Type B pancreatic cell (in vitro differentiated cells): Measurements from ENCODE around the gene SLCO4A1. TPM values are rescaled to one million over a fixed set of nuclear protein-coding genes. Genes with fewer than 3 reads are reported as not detected.
"Not testable (repeated sequence)": the region's sequence is repeated elsewhere in the genome, so short reads cannot be mapped to it uniquely, and the experiment has no call there.

Experiments
- DNase-seq: peaks from one replicate; pipeline ENCODE4 v3.0.0; 2021; ENCODE audit warnings: mixed read lengths; ENCODE audit not compliant: unreplicated experiment; ENCODE audit errors: extremely low spot score
- H3K27ac Mint-ChIP-seq: 2 replicates; pipeline ENCODE4 v1.8.0; 2021; ENCODE audit warnings: mild to moderate bottlenecking, mixed read lengths
- H3K27me3 Mint-ChIP-seq: 2 replicates; pipeline ENCODE4 v1.8.0; 2021; ENCODE audit warnings: mixed read lengths
- H3K36me3 Mint-ChIP-seq: 2 replicates; pipeline ENCODE4 v1.8.0; 2021; ENCODE audit warnings: mixed read lengths
- H3K4me1 Mint-ChIP-seq: one replicate; pipeline ENCODE4 v1.8.0; 2021; ENCODE audit warnings: mixed read lengths; ENCODE audit not compliant: unreplicated experiment
- H3K4me3 Mint-ChIP-seq: 2 replicates; pipeline ENCODE4 v1.8.0; 2021; ENCODE audit warnings: mild to moderate bottlenecking, mixed read lengths
- H3K9me3 Mint-ChIP-seq: 2 replicates; pipeline ENCODE4 v1.8.0; 2021; ENCODE audit warnings: mixed read lengths
- CTCF ChIP-seq: fragments of 200-600 bp; sonication (generic); conservative IDR thresholded peaks from 2 replicates; pipeline ENCODE4 v1.5.0; 2021; ENCODE audit warnings: antibody characterized with exemption, mild to moderate bottlenecking
- total RNA-seq: library from RNA; stranded (reverse); gene quantifications from 2 replicates; pipeline ENCODE4 v1.2.1, GENCODE V29; 2021; ENCODE audit warnings: low replicate concordance

Gene SLCO4A1
- total RNA-seq, 1 donor from 2014 or later = 5.3 TPM

GRCh38 chr20:62676976-62677375 lies 34.7 kb downstream of the SLCO4A1 start:
- H3K4me1 Mint-ChIP-seq = peaks cover 4% of the 10 kb centered on the region
- no peak overlapping the region for H3K4me3 Mint-ChIP-seq
- no peak for TF ChIP-seq CTCF
- DNase-seq = no peak
- peaks cover 19% of the 10 kb centered on the region for H3K27me3 Mint-ChIP-seq
- H3K9me3 Mint-ChIP-seq = peaks cover 13% of the 10 kb centered on the region
- H3K27ac Mint-ChIP-seq = no peak overlapping the region
- H3K36me3 Mint-ChIP-seq = no peaks in the 10 kb centered on the region

GRCh38 chr20:62677678-62678077 lies 35.4 kb downstream of the SLCO4A1 start:
- Mint-ChIP-seq H3K27ac (no peak overlapping the region), H3K9me3 (peaks cover 13% of the 10 kb centered on the region), H3K36me3 (no peaks in the 10 kb centered on the region), H3K4me1 (peaks cover 4% of the 10 kb centered on the region), H3K4me3 (no peak overlapping the region), H3K27me3 (peaks cover 23% of the 10 kb centered on the region)
- TF ChIP-seq CTCF = no peak
- no peak for DNase-seq

- Mint-ChIP-seq H3K27me3 (peaks cover 23% of the 10 kb centered on the region), H3K4me3 (no peak overlapping the region), H3K36me3 (no peaks in the 10 kb centered on the region), H3K9me3 (peaks cover 13% of the 10 kb centered on the region), H3K27ac (no peak overlapping the region), H3K4me1 (peaks cover 4% of the 10 kb centered on the region)
- no peak for DNase-seq
- TF ChIP-seq CTCF = no peak
Measured at GRCh38 chr20:62678553-62678952, 36.2 kb downstream of the SLCO4A1 start.

GRCh38 chr20:62679978-62680589 lies 37.8 kb downstream of the SLCO4A1 start:
- Mint-ChIP-seq H3K36me3 (no peaks in the 10 kb centered on the region), H3K27me3 (peaks cover 23% of the 10 kb centered on the region), H3K4me1 (peaks cover 4% of the 10 kb centered on the region), H3K4me3 (no peak overlapping the region), H3K9me3 (peaks cover 13% of the 10 kb centered on the region), H3K27ac (no peak overlapping the region)
- DNase-seq = no peak
- TF ChIP-seq CTCF = no peak

GRCh38 chr20:62682912-62683517 lies 40.7 kb downstream of the SLCO4A1 start:
- Mint-ChIP-seq H3K36me3 (no peaks in the 10 kb centered on the region), H3K9me3 (peaks cover 13% of the 10 kb centered on the region), H3K4me3 (no peak overlapping the region), H3K4me1 (peaks cover 20% of the 10 kb centered on the region), H3K27ac (no peak overlapping the region), H3K27me3 (peaks cover 22% of the 10 kb centered on the region)
- DNase-seq = no peak
- TF ChIP-seq CTCF = no peak

- DNase-seq, H3K4me3 Mint-ChIP-seq, H3K27ac Mint-ChIP-seq, H3K36me3 Mint-ChIP-seq: not testable (repeated sequence)
- Mint-ChIP-seq H3K9me3 (peaks cover 13% of the 10 kb centered on the region), H3K27me3 (peaks cover 22% of the 10 kb centered on the region), H3K4me1 (peaks cover 21% of the 10 kb centered on the region)
Measured at GRCh38 chr20:62683660-62684322, 41.5 kb downstream of the SLCO4A1 start.
